NCI-H1694 (cell line): Measurements from ENCODE around the gene NRXN3.

Experiments used
- DNase-seq: peaks from one replicate; lab custom pipeline; 2025; lab: John Stamatoyannopoulos, UW

The NRXN3 gene

GRCh38 chr14:78710963-78711362 is 540.8 kb downstream of the NRXN3 start:
- no peak for DNase-seq

DNA sequence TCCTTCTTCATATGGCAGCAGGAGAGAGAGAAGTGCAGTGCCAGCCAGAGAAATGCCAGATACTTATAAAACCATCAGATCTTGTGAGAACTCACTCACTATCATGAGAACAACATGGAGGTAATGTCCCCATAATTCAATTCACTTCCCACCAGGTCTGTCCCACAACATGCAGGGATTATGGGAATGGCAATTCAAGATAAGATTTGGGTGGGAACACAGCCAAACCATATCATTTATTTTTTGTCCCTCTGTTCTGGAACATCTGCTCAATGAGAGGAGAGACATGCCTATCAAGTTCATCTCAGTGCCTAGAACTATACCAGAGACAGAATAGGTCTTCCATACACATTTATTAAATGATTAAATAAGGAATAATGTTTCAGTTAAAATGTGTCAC is 543.5 kb downstream of the NRXN3 start:
- DNase-seq: no peak

DNA sequence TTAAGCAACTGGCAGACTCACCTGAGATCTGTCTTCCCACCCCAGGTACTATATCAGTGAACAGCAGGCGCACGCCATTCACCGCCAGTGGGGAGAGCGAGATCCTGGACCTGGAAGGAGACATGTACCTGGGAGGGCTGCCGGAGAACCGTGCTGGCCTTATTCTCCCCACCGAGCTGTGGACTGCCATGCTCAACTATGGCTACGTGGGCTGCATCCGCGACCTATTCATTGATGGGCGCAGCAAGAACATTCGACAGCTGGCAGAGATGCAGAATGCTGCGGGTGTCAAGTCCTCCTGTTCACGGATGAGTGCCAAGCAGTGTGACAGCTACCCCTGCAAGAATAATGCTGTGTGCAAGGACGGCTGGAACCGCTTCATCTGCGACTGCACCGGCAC is 544.5 kb downstream of the NRXN3 start:
- no peak for DNase-seq

GRCh38 chr14:78721756-78722480 is 551.7 kb downstream of the NRXN3 start:
- peak; percentile 23 for DNase-seq

GRCh38 chr14:78725086-78725485 is 554.9 kb downstream of the NRXN3 start:
- no peak for DNase-seq

DNA sequence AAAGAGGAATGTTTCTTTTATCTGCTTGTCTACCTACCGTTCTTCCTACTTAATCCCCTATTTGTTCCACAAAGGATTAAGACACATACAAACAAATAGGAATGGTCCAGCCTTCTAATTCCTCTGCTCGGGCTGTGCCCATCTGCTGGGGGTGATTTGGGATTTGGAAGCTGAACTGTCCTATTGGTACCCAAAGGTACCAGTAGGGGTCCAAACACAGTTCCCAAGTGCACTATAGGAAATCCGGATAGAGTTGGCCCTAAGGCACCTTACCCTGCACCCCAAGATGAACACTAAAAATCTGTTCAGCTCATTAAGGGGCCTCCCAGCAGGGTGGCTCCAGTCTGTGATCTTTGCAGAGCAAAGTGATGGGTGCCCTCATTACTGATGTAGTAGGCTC is 566.9 kb downstream of the NRXN3 start:
- no peak for DNase-seq

DNA sequence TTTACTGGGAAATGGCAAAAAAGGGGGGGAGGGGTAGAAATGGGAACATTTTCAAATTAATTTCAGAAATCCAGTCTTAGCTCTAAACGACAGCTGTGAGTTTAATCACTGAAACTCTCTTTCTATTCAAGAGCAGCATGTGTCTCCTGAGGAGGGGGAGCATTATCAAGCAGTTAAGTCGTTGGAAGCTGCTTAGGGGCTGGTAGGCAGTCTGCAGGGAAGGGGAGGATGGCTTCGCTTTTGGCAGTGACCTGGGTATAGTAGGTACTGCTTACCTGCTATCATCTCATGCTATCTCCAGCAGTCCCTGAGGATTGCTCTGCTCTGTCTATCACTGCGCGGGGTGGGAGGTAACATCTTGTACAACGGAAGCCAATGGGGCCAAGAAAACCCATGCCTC is 567.4 kb downstream of the NRXN3 start:
- no peak for DNase-seq

DNA sequence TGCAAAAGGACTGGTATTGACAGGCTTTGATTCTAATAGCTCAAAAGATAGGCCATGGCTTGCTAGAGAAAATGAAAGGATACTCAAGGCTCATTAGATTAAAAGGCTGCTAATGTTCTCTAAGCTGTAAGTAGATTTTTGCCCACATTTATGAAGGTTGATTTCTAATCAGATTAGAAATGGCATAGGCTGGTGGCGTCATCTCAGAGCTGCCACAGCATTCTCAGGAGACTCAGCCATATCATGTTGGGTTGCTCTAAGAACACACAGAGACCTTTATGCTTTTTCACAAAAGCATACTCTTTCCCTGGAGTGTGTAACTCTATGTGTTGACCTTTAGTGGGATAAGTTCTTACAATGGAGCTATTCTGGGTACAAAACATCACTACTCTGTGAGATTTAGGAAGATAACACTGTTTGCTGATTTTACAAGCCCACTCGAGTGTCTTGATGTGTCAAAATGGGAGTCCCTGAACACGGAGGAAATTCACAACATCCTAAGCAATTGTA is 576.0 kb downstream of the NRXN3 start:
- no peak for DNase-seq

- DNase-seq: no peak
These were observed 577.6 kb downstream of the NRXN3 start for GRCh38 chr14:78747813-78748212.

- no peak for DNase-seq
These were observed 582.5 kb downstream of the NRXN3 start for GRCh38 chr14:78752518-78753188.

DNA sequence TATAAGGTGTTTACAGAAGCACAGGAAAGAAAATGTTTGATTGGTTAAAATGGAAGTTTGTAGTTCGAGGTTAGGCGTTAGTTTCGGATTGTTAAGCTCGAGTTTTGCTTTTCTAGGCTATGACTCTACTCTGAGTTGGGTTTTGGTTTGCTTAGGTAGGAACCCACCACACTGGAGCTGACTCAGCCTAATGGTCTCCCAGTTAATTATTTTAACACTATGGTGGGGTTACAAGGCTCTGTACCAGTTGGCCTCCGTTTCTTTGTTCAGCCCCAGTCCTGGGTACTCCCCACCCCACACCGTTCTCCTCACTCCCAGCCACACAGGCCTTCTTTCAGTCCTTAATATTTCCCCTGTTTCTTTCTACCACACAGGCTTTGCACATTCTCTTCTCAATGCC is 583.9 kb downstream of the NRXN3 start:
- no peak for DNase-seq

GRCh38 chr14:78758333-78758732 is 588.2 kb downstream of the NRXN3 start:
- DNase-seq: peak; percentile 83

- no peak for DNase-seq
These were observed 592.2 kb downstream of the NRXN3 start for GRCh38 chr14:78762331-78762730.

- DNase-seq: no peak
These were observed 593.6 kb downstream of the NRXN3 start for GRCh38 chr14:78763746-78764145.

- DNase-seq: no peak
These were observed 594.1 kb downstream of the NRXN3 start for GRCh38 chr14:78764240-78764639.

- no peak for DNase-seq
These were observed 594.5 kb downstream of the NRXN3 start for GRCh38 chr14:78764645-78765044.

DNA sequence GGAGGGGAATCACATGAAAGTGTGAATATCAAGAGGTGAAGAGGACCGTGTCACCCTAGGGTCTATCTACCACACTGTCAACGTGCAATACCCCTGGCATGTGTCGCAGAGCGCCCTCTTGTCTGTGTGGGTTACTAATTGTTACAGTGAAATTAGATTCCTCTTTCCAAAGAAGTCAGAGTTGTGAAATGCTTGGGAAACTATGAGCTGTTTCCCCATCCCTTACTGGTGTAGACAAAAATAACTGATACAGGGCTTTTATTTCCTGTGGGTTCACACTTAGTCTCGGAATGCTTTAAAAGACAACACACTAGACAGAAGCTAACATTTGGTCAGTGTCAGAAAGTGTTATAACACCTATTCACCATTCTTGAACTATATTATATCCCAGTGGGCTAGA is 597.3 kb downstream of the NRXN3 start:
- DNase-seq: no peak

GRCh38 chr14:78782551-78782950 is 612.4 kb downstream of the NRXN3 start:
- no peak for DNase-seq

- DNase-seq: no peak
These were observed 615.1 kb downstream of the NRXN3 start for GRCh38 chr14:78785265-78785664.

DNA sequence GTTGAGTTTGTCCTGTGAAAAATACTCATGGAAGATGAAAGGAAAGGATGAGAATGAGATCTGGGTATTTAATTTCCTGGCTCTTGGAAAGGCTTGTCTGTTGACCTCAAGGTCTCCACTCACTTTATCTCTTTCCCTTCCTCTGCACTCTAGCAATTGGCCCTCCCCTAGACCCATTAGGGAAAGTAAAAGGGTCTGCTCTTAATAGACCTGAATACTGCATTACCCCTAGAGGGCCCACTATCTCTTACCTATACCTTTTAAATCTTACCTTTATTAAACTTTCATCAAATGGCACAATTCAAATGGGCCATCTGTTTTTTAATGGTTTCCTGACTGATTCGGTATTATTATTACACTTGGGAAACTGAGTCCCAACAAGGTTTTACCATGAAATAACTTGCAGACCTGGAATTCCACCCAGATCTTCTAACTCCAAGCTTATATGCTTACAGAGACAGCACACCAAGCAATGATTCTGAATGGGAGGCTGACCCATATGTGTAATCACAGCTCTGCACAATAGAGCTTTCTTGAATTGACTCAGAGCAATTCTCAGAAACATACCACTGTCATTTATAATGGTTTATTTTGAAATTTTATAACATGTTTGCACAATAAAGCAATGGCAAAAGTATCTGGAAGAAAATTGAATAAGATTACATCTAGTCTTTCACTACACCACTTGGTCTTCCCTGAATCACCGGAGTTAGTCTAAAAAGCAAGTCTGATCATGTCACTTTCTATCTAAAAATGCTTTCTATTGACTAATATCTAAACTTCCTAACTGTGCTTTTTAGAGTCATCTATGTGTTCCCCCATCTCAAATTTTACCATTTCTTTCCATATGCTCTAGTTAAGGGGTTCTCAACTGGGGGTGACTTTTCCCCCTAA is 618.5 kb downstream of the NRXN3 start:
- no peak for DNase-seq

- DNase-seq: peak; percentile 15
These were observed 620.1 kb downstream of the NRXN3 start for GRCh38 chr14:78790271-78790670.

DNA sequence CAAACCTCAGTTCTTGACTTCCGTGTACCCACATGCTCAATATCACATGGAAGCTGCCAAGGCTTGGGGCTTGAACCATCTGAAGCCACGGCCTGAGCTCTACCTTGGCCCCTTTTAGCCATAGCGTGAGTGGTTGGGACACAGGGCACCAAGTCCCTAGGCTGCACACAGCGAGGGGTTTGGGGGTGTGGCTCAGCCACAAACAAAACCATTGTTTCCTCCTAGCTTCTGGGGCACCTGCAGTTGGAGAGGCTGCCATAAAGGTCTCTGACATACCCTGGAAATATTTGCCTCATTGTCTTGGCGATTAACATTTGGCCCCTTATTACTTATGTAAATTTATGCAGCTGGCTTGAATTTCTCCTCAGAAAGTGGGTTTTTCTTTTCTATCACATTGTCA is 628.6 kb downstream of the NRXN3 start:
- DNase-seq: no peak

DNA sequence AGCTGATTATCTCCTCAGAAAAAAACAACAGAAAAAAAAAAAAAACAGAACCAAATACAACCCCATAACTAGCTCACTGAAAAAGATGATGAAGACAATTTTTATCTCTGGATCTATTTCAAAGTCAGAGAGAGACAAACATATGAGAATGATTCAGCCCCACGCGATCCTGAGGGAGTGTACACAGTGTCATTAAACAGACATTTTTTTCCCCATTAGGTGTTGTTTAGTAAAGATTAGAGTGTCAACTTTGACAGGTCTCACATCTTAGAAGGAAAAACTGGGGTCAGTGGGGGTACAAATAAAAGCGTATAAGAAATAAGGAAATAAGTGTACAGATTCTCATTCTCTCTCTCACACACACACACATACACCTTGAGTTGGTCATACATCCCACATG is 635.4 kb downstream of the NRXN3 start:
- DNase-seq: no peak
